ENCODE measurements around the gene GPNMB. TPM values are rescaled to one million over a fixed set of nuclear protein-coding genes. Genes with fewer than 3 reads are reported as not detected.

GPNMB gene
- total RNA-seq, 1 donor from 2014 or later: 1.6 TPM

DNA sequence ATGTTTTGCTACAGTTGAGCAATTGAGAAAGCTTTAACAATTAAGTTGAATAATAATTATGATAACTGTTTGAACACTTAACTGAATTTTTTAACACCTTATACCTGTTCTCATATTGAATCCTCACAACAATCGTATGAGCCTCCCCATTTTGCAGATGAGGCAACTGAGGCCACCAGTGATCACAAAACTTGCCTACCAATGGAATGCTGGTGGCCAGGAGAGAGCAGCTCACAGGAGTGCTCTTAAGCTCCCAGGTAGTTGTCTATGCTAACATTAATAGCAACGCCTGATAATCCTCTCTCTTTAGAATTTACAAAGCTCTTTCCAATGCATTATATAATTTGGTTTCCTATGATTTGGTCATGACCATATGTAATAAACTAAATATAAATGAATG is 21.6 kb downstream of the GPNMB start:
- no peak for DNase-seq (ENCODE audit: extremely low read depth, low read depth, low spot score)

DNA sequence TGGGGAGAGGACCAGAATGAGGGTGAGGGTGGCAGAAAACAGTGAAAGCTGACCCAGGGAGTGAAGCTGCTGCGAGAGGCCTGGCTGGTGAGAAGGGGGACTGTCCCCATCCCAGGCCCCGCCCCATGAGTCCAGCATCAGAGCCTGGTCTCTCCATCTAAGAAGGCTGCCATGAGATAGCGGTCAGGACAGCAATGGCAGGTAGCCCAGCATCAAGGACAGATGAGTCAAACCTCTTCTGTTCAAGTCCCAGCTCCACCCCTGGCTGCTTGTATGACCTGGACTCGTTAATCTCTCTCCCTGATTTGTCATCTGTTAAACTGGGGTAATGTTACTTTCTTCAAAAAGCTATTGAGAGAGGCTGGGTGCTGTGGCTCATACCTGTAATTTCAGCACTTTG is 22.2 kb downstream of the GPNMB start:
- no peak for DNase-seq (ENCODE audit: extremely low read depth, low read depth, low spot score)

DNA sequence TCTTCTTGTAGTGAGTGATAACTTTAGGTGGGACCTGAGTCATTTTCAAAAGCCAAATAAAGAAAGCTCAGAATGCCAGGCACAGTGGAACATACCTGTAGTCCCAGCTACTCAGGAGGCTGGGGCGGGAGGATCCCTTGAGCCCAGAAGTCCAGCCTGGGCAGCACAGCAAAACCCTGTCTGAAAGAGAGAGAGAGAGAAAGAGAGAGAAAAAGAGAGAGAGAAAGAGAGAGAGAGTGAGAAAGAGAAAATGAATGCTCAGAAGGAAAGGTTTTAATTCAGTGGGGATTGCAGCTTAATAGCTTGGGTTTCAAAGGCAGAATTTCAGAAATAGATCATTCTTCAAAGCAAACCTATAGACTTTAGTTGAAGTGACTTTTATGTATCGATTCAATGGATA is 25.7 kb downstream of the GPNMB start:
- no peak for DNase-seq (ENCODE audit: extremely low read depth, low read depth, low spot score)

DNA sequence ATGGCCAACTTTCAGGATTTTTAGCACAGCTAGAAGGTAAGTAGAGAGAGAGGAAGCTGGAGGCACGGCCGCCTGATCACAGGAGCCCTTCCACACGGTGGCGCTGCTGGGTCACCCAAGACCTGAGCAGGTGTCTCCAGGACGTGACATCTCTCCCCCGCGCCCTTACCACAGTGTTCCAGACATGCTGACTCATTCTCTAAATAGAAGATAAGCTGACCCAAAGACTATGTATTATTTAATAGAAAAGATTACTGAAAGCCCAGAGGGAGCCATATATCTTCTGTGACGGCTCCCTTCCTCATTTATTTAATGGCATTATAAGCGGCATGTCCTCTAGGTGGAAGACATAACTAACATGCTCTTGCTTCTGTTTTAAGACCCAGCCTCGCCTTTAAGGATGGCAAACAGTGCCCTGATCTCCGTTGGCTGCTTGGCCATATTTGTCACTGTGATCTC is 26.6 kb downstream of the GPNMB start:
- peak; percentile 72 for DNase-seq (ENCODE audit: extremely low read depth, low read depth, low spot score)

DNA sequence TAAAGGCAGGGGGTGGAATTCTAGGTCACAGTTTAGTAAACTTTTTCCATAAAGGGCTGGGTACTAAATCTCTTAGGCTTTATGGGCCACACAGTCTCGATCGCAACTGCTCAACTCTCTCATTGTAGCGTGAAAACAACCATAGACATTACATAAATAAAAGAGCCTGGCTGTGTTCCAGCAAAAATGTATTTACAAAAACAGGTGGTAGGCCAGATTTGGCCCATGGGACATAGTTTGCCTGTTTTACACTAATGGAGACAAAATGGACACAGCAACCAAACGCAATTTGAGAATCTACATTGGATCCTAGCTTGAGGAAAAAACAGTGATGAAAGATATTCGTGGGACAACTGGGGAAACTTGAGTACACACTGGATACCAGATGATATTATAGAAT is 29.3 kb downstream of the GPNMB start:
- DNase-seq (ENCODE audit: extremely low read depth, low read depth, low spot score): no peak

DNA sequence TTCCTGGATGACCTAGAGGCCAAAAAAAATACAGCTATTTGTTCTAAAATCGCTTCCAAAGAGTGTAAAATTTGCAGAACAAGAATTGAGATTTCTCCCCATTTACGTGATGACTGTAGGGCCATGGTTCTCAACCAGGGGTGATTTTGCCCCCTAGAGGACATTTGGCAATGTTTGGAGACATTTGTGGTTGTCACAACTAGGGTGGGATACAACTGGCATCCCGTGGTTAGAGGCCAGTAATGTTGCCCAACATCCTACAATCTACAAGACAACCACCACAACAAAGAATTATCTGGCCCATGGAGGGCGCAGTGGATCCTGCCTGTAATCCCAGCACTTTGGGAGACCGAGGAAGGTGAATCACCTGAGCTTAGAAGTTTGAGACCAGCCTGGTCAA is 29.8 kb downstream of the GPNMB start:
- no peak for DNase-seq (ENCODE audit: extremely low read depth, low read depth, low spot score)

DNA sequence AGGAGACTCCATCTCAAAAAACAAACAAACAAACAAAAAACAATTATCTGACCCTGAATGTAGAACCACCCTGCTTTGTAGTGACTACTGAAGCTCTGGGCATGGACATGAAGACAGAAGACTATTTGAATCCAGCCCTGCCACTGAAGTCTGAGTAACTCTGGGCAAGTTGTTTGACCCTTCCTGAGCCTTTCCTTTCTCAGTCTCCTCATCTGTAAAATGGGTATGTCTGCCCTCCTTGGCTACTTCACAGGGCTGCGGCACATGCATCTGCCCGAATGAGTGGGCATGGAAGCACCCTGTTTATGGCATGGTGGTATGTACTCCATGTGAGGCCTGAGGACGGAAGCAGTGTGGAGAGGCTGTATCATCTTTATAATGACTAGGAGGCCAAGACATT is 30.4 kb downstream of the GPNMB start:
- no peak for DNase-seq (ENCODE audit: extremely low read depth, low read depth, low spot score)

DNA sequence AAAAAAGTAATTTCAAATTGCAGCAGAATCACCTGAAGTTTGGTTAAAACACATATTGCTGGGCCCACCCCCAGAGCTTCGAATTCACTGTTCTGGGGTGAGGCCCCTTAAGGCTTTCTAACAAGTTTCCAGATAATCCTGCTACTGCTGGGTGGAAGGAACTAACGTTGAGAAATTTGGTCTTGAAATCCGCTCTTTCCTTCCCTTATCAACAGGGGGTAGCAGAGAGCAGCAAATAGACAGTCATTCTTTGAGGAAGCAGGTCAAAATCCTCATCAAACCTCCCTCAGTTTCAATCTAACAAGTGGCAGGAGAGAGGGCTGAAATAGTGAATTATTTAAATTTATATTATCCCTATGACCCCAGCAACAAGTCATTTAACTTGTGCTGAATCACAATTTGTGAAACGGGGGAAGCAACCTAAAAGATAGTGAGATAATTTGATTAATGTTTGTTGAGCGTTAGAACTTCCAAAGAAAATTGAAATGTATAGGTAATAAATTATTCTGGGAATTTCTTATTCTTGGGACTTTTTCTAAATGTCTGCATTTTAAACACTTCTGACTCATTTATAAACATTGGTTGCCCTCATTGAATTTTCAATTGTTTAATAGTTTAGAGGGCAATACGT is 30.9 kb downstream of the GPNMB start:
- DNase-seq (ENCODE audit: extremely low read depth, low read depth, low spot score): peak; percentile 52

DNA sequence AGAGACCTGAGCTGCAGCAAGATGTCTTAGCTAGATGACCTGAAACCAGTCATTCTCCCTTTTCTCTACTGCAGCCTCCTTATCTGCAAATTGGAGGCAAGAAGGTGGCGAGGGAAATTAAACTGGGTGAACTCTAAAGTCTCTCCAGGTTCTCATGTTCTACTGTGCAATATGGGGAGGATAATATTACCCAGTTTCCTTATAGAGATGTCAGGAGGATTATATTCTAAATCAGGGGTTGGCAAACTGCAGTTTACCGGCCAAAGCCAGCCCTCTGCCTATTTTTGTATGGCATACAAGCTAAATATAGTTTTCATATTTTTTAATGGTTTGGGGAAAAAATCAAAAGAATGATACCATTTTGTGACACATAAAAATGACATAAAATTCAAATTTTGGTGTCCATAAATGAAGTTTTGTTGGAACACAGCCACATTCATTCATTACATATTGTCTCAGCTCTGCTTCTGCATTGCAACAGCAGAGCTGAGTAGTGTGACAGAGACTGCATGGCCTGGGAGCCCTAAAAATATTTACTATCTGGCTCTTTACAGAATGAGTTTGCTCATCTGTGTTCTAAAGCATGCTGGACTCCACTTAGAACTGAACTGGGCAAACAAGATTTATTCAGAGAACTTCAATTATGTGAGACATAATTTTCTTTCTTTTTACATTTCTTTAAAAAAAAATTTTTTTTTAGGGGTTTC is 33.4 kb downstream of the GPNMB start:
- no peak for DNase-seq (ENCODE audit: extremely low read depth, low read depth, low spot score)

DNA sequence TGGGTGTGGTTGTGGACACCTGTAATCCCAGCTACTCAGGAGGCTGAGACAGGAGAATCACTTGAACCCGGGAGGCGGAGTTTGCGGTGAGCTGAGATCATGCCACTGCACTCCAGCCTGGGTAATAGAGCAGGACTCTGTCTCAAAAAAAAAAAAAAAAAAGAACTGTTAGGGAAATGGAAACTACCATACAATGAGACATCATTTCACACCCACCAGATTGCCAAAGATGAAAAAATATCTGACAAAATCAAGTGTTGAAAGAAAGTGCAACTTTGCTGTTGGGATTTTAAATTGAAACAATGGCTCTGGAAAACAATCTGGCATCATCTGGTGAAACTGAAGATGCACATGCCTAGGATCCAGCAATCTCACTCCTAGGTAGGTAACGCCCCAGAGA is 36.5 kb downstream of the GPNMB start:
- no peak for DNase-seq (ENCODE audit: extremely low read depth, low read depth, low spot score)

DNA sequence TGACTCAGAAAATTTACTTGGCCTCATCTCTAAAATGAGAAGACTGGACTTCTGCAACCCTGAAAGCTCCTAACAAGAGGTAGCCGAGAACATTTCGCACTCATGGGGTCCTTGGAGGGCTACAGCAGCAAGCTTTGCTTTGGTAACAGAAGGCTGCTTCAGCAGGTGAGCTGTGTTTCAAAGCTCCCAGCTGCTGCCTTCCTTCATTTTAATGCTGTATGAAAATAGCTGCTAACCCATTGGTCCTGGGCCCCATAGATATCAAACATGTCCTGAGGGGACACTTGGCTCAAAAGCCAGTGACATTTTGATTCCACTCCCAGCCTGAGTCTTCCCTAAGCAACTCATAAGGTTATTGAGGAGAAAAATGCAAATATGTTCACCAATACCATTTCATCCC is 38.3 kb downstream of the GPNMB start:
- no peak for DNase-seq (ENCODE audit: extremely low read depth, low read depth, low spot score)

DNA sequence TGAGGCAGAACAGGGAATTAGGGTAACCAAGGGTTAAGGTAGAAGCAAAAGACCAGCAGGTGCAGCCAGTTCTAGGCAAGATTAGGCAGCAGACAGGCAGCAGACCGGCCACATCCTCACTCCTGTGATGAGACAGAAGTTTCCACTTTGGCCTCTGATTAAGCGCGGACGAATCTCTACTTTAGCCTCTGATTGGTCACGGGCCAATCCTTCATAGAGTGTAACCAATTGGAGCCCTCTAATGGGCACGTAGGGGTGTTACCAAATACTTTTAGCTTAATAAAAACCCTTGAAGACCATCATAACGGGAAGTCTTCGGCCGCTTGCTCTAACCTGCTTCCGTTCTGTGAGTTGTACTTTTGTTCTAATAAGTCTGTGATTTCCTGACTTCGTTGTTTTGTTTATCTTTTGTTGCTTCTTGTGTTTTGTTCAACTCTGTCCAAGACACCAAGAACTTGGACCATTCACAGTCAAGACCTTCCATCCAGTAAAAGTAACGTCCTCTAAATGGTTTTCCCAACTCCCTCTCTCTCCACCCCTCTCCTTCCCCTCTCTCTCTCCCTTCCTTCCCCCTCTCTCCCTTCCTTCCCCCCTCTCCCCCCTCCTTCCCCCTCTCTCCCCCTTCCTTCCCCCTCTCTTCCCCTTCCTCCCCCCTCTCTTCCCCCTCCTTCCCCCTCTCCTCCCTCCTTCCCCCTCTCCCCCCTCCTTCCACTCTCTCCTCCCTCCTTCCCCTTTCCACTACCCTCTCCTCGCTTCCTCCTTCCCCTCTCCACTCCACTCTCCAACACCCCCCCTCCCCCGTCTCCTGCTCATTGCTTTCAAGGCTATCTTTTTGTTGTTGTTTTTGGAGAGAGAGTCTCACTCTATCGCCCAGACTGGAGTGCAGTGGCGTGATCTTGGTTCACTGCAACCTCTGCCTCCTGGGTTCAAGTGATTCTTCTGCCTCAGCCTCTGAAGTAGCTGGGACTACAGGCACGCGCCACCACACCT is 39.4 kb downstream of the GPNMB start:
- DNase-seq (ENCODE audit: extremely low read depth, low read depth, low spot score): no peak

DNA sequence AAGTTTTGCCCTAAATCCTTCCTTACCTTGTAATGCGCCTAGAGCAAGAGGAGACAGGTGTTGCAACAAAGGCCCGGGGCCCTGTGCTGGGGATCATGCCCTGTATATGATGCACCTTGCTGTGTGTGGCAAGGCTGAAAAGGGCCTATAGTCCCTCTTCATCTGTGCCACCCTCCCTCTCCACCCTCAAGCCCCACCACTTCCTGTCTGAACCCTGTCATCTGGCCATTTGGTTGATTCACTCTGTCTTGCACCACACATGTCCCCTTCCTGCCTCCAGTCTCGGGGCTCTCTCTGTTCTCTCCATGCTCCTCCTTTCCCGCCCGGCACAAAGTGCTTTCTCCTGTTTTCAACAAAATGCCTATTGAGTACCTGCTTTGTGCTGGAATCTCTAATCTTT is 41.0 kb downstream of the GPNMB start:
- DNase-seq (ENCODE audit: extremely low read depth, low read depth, low spot score): no peak

DNA sequence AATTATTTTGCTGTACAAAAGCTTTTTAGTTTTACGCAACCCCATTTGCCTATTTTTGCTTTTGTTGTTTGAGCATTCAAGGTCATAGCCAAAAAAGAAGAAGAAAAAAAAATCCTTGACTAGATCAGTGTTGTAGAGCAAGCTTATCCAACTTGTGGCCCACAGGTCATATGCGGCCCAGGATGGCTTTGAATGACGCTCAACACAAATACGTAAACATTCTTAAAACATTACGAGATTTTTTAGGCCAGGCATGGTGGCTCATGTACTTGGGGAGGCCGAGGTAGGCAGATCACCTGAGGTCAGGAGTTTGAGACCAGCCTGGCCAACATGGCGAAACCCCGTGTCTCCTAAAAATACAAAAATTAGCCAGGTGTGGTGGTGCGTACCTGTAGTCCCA is 44.4 kb downstream of the GPNMB start:
- no peak for DNase-seq (ENCODE audit: extremely low read depth, low read depth, low spot score)

DNA sequence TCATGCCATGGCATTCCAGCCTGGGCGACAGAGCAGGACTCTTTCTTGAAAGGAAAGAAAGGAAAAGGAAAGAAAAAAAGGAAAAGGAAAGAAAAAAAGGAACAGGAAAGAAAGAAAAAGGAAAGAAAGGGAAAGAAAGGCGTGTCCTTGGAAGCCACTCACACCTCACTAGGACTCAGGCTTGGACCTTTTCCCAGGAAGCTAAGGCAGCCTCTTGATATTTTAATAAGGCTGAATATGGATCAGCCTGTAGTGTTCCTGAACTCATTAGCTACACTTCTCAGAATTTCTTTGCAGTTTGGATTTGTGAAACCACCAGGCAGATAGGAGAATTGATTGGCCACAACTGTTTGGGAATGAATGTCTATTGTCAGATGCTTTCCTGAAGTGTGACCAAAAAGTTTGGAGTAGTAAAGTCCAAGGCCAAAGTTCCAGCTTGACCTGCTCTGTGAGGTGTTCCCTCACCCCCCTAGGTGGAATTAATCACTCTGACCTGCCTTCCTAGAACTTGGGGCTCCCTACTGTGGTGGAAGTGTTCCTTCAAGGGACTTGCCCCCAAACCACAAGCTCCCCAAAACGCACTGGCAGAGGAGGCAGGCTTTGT is 45.5 kb downstream of the GPNMB start:
- no peak for DNase-seq (ENCODE audit: extremely low read depth, low read depth, low spot score)

DNA sequence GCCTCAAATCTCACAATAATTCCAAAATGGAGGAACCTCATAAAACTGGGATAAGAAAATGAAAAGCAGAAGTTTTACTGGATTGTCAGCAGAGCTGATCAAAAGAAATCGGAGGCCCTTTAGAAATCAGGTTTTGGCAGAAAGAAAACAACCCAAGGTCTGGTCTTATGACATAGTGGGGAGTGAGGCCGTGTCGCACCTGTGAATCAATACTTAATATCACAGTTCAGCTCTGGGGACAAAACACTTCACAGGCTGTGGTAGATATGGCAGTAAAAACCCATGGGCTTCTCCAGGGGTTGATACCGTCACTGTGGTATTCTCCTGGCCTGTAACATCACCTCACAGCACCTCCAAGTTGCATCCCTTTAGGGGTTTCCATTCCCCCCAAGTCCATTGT is 46.0 kb downstream of the GPNMB start:
- DNase-seq (ENCODE audit: extremely low read depth, low read depth, low spot score): no peak

DNA sequence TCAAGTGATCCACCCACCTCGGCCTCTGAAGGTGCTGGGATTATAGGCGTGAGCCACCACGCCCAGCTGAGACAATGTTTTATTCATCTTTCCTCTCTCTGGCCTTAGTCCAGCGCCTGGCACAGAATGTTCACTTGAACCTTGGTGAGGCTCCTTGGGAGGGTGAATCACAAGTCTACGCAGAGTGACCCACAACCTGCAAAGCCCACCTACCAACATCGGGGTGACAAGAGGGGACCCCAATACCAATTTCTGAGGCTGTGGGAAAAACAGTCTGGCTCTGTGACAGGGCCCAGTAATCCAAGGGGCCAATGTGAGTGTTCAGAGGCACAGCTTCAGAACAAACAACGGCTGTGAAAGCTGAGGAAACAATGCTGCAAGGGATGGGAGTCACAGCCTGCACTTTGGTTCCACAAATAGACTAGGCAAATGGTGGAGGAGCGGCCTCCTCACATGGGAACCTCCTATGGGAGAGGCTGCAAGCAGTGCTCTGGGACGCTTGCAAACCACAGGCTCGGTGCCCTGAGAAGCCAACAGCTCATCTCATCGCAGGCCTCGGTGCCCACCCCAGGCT is 47.0 kb downstream of the GPNMB start:
- DNase-seq (ENCODE audit: extremely low read depth, low read depth, low spot score): no peak

DNA sequence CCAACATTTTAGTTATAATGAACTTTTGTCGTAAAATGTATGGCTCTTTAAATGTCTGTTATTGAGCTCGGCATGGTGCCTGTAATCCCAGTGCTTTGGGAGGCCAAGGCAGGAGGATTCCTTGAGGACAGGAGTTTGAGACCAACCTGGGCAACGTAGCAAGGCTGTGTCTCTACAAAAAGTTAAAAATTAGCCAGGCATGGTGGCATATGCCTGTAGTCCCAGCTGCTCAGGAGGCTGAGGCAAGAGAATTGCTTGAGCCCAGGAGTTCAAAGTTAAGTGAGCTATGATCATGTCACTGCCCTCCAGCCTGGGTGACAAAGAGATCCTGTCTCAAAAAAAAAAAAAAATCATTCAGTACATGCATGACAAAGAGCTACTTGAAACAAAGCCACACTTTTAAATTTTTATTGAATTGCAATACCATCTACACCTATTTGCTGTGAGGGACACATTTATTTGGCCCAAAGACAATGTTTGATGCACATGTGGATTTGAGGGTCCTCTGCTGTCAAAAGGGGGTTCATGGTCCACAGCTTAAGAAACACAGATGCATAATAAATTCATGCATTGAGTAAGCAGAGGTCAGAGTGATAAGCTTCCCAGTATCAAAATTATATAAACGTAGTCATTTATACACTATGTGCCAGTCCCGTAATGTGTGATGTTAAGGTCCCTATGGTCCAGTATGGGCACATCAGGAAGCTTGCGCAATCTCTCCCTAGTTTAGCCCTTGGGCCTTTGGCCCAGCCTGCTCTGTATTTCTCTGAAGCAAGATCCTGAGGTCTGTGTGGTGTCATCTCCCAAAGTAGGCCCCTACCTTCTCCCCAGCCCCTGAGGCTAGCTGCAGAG is 48.2 kb downstream of the GPNMB start:
- no peak for DNase-seq (ENCODE audit: extremely low read depth, low read depth, low spot score)

DNA sequence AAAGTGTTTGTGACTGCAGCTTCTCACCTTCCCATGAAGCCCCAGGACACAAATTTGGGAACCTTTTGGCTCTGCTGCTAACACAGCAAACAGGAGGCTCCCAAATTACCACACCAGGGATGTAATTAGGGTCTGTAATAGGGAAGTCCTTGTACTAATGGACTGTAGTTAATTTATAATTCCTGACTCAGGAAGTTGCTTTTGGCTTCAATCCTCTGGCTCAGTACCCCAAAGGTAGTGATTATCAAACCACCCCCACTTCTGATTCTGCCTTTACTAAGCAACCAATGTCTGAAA is 48.8 kb downstream of the GPNMB start:
- DNase-seq (ENCODE audit: extremely low read depth, low read depth, low spot score): no peak

Data from glomerular endothelial cell (primary cell).